Measurements from ENCODE around the gene IL17RE.

GRCh38 chr3:9933561-9934234 lies 31.1 kb downstream of the IL17RE start, which contains the start of gene CRELD1:
- TF ChIP-seq EZH2 (conservative IDR thresholded peaks at IDR 0.05; ENCODE audit: low read depth, low read length), result no peak
- peak; percentile 76; the same call in 1 of the 2 replicates for TF ChIP-seq CEBPB (IDR thresholded peaks at IDR 0.05; ENCODE audit: borderline replicate concordance, low read depth, low read length)
- TF ChIP-seq MAFK (conservative IDR thresholded peaks at IDR 0.05 in 1 of 2, IDR thresholded peaks at IDR 0.05 in 1 of 2; ENCODE audit: low read length in 2 of 2), result no peak
- no peak for TF ChIP-seq SYNCRIP (IDR thresholded peaks at IDR 0.05; ENCODE audit: insufficient read depth, low read depth, low read length)
- 0 out of 2 replicates have a peak, but pooled peaks have one; percentile 15 for TF ChIP-seq CTCF (CRISPR knock-in tag; IDR thresholded peaks at IDR 0.05)
- no peak for TF ChIP-seq ASH2L (IDR thresholded peaks at IDR 0.05; ENCODE audit: insufficient read length, low read depth, low read length)
- TF ChIP-seq SIN3A (IDR thresholded peaks at IDR 0.05; ENCODE audit: borderline replicate concordance, low read depth, low read length), result peak; percentile 87; the same call in 1 of the 2 replicates
- no peak for TF ChIP-seq ELF4 (CRISPR knock-in tag; IDR thresholded peaks at IDR 0.05; ENCODE audit: borderline replicate concordance)
- no peak for TF ChIP-seq HOXA7 (CRISPR knock-in tag; IDR thresholded peaks at IDR 0.05)
- no peak for TF ChIP-seq THAP9 (CRISPR knock-in tag; IDR thresholded peaks at IDR 0.05; ENCODE audit: borderline replicate concordance)
- TF ChIP-seq NR2C2 (CRISPR knock-in tag; IDR thresholded peaks at IDR 0.05; ENCODE audit: borderline replicate concordance), result peak; percentile 32; the same call in 1 of the 2 replicates

Data from HepG2 (cell line).